NCI-H524 (cell line): ENCODE results near the gene NKAIN4.

ENCODE experiments used
- DNase-seq, 2 experiments: peaks; one replicate each; lab custom pipeline; 2025; lab: John Stamatoyannopoulos, UW

Gene NKAIN4

DNA sequence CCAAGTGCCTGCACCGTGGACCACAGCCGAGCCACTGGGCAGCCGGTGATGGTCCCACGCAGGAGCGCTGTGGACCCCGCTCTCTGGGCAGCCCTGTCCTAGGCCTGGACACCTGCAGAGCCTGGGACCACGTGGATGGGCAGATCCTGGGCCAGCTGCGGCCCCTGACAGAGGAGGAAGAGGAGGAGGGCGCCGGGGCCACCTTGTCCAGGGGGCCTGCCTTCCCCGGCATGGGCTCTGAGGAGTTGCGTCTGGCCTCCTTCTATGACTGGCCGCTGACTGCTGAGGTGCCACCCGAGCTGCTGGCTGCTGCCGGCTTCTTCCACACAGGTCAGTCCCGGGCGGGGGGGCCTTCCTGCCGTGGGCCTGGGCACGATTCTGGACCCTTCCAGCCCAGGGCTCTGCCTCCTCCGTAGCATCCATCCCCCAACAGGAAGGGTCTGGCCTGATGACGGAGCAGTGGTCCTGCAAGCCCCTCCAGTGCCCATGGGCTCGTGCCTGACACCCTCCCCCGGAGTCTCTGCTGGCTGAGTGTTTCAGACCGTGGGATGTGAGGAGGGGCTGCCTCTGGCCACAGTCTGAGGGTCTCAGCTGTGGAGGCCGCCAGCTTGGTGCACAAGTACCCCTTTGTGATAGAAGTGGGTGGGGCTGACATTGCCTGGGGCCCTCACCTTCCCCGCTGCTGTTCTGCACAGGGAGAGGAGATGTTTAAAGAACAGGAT lies 18.0 kb downstream of the NKAIN4 start:
- no peak for DNase-seq

DNA sequence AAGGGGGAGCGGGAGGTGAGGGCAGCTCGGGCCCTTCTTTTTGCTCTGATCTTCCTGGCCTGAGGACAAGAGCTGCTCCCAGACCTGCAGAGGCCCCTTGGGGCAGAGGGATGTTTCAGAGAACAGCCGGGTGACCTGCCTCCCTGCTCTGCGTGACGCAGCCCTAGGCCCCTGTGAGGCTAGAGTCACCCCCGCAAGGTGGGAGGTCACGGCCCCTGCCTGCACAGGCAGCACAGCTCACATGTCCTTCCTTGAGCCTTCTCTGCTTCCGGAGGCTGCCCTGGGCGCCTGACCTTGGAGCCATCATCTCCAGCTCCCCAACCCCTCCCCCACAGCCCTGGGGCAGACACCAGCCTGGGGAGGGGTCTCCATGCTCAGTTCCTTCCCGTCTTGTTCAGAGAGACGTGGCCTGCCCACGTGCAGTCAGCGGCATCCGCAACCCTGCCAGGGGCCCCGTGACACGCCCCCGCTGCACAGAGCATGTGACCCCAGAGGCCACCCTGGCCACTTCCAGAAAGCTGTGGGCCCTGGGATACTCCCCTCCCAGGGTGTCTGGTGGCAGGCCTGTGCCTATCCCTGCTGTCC lies 18.8 kb downstream of the NKAIN4 start, which contains the start of gene BIRC7:
Gene BIRC7, plus strand, starts transcription at position 507 of the 585 bp plus-strand sequence. CDS start 192 bp downstream, outside the sequence.
- no peak for DNase-seq

DNA sequence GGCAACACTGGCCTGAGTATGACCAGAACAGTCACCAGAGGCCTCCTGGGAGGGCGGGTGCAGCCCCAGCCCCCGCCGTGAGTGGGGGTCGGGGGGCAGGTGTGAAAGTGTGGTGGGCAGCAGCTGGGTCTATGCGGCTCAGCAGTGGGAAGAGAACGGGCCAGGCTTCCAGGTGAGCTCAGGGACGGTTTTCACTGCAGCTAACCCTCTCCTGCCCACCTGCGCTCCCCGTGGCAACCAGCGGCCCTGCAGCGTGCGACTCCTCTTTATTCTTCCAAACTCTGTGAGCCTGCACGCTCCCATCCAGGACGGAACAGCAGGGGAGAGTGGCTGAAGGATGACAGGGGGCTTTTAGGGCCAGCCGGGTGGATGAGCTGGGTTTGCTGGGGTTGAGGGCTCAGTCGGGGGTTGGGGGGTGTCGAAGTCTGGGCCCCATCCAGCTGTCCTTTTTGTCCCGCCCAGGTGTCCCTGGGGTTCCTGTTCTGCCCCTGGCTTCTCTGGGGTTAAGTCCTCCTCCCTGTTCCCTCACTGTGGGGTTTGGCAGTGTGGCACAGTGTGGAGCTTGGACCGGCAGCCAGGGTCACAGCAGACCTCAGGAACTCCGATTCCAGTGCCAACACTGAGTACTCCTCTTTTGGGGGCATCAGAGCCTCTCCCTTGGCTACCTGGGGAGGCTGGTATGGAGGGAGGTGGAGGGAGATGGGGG lies 19.4 kb downstream of the NKAIN4 start:
- peak in 1 of 2 experiments; percentile 33 for DNase-seq

DNA sequence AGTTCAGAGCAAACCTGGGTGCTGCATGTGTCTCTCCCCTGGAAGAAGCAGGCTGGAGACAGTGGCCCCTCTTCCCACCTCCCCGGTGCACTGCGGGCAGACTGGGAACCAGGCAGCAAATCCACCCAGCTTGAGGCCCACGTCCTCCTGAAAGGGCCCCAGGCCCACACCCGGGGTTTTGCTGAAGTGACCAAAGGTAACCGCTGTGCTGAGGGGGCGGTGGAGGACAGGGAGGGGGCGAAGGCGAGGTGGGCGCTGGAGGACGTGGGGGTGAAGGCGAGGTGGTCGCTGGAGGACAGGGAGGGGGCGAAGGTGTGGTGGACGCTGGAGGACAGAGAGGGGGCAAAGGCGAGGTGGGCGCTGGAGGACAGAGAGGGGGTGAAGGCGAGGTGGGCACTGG lies 20.3 kb downstream of the NKAIN4 start:
- DNase-seq: no peak

DNA sequence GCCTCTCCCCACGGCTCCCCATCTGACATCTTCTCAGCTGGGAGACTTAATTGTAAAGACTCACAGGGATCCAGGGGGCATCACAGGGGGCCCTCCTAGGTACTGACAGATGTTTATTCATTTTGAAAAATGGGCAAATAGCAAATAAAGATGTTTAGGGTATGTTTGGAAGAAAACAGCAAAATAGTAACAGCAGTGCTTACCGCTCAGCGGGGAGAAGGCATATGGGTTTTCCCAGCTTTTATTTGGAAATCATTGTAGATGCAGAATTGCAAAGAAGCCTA lies 21.3 kb downstream of the NKAIN4 start:
- no peak for DNase-seq

DNA sequence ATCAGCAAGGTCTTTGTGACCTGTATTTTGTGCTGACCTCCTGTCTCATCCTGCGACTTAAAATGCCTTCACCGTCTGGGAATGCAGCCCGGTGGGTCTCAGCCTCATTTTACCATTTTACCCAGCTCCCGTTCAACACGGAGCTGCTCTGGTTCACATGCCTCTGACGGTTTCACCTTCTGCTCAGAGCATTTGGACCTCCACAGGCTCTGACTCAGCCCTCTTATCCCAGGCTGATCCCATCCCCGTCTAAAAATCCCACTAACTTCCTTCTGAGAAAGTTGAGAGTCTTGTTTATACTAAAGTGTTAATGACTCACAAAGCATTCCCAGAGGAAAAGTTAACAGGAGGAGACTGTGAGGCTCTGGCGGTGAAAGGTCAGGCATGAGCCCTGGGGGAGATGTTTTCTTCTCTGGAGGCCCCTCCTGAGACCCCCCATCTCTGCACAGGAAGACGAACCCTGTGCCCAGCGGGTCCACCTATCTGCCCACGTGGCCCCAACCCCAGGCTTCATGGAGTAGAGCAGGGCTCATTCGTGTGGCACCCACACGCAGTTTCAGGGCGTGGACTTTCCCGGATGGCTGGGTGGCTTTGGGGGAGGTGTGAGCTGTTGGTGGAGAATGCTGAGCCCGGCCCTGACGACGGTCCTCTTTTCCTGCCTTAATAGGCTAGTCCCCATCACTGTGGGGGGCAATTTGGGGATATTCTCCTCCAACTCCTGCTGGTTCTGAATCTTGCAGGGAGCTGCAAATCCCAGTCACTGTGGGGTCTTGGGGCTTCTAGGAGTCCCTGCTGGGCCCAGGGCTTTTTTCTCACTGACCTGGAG lies 21.8 kb downstream of the NKAIN4 start:
- DNase-seq: no peak

DNA sequence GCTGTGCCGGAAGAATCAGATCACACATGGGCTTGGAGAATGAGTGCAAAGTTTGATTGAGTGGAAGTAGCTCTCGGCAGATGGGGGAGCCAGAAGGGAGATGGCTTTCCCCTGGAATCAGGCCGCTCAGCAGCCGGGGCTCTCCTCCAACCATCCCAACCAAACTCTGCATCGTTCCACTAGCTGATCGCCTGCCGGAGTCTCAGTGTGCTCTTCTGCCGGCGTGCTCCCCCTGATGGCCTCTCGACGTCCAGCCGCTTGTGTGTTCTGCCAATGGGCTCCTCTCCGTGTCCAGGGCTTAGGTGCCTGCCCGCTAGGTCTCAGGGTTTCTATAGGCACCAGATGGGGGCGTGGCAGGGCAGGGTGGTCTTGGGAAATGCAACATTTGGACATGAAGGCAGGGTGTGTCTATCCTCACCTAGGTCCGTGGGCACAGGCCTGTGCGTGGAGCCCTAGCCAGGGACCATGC lies 23.4 kb downstream of the NKAIN4 start:
- peak in 1 of 2 experiments; percentile 69 for DNase-seq

DNA sequence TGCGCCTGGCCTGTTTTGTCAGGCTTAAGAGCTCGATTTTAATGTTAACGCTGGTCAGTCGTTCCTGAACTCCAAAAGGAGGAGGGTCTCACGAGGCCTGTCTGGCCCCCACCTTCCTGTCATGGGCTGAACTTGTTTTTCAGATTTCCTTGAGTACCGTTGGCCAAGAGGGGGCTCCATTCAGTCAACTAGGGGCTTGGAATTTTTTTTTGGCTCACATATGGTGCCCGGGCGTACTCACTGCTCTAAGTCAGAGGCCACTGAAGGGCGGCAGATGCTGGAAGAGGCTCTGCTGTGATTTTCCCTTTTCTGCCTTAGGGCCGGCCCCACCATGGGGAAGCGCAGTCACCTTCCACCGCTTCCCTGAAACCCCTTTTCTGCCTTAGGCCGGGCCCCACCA lies 25.5 kb downstream of the NKAIN4 start:
- peak in 1 of 2 experiments; percentile 67 for DNase-seq

DNA sequence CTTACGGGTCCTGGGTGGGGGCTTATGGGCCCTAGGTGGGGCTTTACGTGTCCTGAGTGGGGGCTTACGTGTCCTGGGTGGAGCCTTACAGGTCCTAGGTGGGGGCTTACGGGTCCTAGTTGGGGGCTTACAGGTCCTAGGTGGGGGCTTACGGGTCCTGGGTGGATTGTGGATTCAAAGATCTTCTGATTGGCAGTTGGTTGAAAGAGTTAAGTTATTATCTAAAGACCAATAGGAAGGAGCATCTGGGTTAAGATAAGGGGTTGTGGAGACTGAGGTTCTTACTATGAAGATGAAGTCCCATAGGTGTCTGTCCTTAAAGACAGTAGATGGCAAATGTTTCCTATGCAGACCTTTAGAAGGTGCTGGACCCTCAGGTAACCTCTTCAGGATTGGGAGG lies 27.0 kb downstream of the NKAIN4 start:
- DNase-seq: no peak

DNA sequence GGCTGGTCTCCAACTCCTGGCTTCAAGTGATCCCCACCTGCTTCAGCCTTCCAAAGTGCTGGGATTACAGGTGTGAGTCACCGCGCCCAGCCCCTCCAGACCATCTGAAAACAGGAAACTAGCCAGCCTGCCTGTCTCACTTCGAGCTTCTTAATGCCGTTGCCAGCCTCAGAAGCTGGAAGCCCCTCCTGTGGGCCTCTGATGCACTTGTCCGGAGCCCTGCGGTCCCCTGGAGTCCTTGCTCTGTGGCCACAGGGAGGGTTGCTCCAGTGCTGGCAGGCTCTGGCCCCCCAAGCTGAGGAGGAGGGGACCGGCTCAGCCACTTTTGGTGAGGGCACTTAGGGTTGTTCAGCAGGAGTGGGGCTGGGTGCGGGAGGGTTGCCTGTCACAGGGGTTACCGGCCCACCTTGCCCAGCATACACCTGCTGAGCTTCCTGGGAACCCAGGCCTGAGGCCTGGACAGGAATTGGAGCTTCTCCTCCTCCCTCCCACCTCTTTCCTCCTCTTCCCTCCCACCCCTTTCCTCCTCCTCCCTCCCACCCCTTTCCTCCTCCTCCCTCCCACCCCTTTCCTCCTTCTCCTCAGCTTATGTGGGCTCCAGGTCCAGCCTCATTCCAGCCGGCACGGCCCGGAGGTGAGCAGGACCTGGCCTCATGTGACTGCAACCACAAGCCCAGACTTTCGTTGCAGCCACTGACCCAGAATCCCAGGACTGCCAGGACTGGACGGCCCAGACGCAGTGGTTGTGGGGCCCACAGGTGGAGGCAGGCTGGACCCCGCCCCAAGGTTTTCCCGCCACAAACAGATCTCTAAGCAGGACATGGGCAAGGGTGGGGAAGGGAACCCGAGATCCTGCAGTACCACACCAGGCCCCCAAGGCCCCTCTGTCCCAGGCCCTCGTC lies 28.0 kb downstream of the NKAIN4 start:
- no peak for DNase-seq

DNA sequence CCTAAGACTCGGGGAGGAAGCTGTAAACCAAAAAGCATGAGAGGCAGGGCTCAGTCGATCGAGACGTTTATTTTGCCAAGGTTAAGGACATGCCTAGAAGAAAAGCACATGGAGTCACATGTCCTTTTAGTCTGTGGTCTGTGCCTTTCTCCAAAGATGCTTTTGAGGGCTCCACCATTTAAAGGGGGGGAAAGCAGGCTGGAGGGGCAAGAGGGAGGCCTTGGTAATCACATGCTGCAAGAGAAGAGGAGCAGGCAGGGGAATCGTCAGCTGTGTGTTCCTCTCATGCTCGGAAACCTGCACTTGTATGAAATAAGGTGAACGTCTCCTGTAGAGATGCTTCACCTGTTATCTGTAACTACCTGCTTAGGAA lies 29.2 kb downstream of the NKAIN4 start:
- DNase-seq: no peak

DNA sequence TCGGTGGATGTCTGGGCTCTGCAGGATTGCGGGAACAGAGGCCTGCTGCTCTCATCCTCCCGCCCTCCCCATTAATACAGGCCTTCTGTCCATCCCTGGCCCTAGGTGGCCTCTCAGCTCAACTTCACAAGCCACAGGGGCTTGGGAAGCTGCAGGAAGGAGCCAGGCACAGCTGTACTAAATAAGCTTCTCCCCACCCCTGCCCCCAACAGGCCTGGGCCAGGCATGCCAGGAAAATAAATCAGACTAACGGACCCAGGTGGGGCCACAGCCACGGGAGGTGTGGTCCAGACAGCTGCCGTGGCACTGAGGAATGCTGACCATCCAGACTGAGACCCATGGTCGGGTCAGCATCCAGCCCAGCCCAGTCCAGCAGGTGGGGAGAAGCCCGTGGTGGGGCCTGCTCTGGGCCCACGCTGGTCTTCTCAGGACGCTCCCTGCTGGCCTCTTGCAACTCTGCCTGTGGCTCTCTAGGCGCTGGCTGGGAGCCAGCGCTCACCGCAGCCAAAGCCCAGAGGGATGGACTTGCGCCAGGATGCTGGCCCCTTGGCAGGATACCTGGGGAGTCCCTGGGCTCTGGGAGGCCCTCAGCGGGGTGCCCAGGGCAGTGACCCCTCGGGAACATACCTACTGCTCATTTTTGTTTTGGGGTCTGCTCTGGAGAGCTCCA lies 29.7 kb downstream of the NKAIN4 start:
- peak in 1 of 2 experiments; percentile 53 for DNase-seq

DNA sequence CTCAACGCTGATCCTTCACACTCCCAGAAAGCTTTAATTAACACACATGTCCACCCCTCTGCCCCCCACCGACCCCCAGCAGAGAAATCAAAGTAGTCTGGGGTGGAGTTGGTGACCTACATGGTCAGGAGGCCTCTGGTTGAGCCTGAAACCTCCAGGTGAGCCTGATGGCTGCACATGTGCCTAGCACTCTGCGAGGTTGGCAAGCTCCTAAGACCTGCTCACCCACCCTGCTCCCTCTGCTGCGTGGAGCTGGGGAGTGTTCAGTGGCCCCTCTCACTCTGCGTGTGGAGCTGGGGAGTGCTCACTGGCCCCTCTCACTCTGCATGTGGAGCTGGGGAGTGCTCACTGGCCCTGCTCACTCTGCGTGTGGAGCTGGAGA lies 30.4 kb downstream of the NKAIN4 start:
- DNase-seq: no peak

DNA sequence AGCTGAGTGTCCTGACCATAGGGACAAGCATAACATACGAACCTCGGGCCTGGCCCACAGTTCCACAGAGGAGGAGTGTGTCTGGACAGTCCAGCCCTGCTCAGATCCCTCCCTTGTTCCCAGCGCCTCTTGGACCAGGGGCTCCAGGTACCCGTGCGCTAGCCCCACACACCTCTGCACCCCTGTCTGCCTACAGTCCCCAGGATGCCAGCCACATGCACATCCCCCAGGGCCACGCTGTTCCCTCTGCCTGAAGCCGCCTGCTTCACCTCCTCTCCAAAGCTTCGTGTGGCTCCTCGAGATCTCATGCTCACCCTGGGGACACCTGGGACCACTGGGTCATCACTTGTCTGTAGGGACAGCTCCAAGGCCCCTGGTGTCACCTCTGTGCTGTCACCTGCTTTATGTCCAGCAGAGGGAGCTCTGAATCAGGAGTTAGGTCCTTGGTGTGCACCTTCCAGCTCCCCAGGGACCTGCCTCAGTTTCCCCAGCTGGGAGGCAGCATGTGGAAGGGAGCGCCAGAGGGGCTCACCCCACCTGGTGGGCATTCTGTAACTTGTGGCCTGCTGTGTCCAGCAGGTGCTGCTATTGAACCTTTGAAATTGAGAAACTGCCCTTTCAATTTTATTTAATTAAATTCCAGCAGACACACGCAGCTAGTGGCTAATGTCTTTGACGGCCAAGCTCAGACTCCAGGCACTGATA lies 31.0 kb downstream of the NKAIN4 start:
- peak in 1 of 2 experiments; percentile 42 for DNase-seq

DNA sequence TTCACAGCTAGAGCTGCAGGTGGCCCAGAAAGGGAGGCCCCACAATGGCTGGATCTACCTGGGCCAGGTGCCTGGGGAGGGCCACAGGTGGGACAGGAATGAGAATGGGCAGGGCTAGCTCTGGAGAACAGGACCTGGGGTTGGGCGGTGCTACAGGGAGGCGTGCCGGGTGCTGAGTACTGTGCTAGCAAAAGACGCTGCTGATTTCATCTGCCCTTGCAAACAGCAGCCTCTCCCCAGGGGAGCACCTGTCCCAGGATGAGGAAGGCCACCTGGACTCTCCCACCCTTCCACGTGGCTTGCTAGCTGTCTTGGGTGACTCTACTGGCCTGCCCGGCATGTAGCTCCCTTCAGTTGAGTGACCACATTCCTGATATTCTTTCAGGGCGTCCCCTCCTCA lies 31.7 kb downstream of the NKAIN4 start:
- no peak for DNase-seq

DNA sequence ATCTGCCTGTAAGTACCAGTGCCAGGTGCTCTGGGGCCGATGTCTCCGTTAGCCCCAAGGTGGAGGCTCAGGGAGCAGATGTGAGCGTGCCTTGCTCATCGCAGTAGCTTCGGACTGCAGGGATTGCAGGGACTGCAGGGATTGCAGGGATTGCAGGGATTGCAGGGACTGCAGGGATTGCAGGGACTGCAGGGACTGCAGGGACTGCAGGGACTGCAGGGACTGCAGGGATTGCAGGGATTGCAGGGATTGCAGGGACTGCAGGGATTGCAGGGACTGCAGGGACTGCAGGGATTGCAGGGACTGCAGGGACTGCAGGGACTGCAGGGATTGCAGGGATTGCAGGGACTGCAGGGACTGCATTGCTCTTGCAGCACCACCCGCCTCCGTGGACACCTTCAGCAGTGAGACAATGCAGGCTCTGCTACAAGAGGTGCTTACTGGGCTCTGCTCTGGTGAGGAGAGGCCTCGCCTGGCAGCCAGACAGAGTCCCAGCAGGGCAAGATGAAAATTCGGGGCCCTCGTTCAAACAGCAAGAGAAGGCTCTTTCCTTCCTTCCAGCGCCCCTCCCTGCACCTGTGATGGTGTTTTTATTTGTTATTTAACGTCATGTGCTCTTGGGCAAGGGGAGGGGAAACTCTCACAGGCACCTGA lies 32.7 kb downstream of the NKAIN4 start:
- peak in 1 of 2 experiments; percentile 63 for DNase-seq

DNA sequence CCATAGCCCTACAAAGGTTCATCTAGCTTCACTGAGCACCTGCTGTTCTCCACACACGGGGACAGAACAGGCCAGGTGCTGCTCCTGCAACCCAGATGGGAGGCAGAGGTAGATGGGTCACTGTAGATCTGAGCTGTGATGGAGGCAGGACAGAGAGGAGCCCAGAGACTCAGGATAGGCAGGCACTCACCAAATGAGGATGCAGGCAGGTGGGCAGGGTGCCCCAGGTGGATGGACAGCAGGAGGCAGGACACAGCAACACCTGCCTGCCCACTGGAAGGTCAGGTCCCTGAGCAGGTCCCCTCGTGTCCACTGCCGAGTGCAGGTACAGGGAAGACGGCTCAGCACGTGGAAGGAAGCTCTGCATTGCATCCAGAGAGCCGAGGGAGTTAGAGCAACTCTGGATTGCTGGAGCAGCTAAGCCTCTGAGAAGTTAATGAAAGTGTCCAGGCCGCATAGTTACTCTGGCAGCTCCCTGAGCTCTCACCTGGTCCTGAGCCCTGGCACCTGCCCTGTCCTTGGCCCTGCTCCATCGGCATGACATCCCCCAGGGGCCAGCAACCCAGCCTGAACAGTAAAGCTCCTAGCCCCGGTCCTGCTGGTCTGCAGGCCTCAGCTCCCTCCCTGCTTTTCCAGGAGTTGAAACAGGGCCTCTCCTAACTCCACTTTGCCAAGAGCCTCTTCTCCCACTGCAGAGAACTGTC lies 33.4 kb downstream of the NKAIN4 start:
- DNase-seq: no peak

DNA sequence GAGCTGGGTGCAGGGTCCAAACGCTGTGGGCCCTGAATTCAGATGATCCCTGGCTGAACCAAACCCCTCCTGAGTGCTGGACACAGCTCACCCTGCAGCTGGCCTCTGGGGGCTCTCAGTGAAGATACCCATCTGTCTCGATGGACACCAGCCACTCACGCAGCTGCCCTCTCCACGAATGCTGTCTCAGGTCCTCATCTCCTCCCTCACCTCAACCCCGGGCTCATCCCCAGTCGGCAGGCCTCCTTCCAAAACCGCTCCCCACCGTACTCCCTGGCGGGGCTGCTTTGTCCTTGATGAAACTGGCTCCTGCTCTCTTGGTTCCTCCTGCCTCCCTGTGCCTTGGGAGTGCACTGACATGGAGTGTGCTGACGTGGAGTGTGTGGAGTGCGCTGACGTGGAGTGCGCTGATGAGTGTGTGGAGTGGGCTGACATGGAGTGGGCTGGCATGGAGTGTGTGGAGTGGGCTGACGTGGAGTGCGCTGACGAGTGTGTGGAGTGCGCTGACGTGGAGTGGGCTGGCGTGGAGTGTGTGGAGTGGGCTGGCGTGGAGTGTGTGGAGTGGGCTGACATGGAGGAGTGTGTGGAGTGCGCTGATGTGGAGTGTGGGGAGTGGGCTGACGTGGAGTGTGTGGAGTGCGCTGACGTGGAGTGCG lies 34.3 kb downstream of the NKAIN4 start:
- DNase-seq: no peak

DNA sequence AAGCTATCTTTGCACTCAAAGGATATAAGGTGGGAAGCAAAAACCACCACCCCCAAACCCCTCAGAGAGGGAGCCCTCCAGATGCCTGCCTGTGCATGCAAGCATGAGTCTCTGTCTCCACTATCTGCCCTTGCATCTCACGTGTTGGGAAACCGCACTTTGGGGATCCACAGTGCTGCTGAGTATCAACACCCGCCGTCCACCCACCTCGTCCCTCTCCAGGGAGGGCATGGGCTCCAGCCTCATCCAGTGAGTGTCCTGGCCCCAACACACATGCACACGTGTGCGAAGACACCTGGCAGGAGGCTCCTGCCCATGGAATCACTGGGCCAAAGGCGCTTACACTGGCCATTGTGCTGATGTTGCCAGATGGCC lies 34.8 kb downstream of the NKAIN4 start:
- DNase-seq: no peak
